GM18909 (cell line): ENCODE data around the gene PSMC3IP.

Experiments
- ATAC-seq: cut with Tn5 transposase; IDR thresholded peaks from one replicate; pipeline ENCODE4 v1.9.1; 2021; ENCODE audit warnings: mild to moderate bottlenecking; ENCODE audit not compliant: unreplicated experiment, poor library complexity

PSMC3IP gene

GRCh38 chr17:42586514-42587230 is 9.1 kb upstream of the PSMC3IP start:
- ATAC-seq = no peak

- ATAC-seq = no peak
Measured at GRCh38 chr17:42585353-42585752, 7.8 kb upstream of the PSMC3IP start.

- no peak for ATAC-seq
Measured at GRCh38 chr17:42584880-42585279, 7.4 kb upstream of the PSMC3IP start.

DNA sequence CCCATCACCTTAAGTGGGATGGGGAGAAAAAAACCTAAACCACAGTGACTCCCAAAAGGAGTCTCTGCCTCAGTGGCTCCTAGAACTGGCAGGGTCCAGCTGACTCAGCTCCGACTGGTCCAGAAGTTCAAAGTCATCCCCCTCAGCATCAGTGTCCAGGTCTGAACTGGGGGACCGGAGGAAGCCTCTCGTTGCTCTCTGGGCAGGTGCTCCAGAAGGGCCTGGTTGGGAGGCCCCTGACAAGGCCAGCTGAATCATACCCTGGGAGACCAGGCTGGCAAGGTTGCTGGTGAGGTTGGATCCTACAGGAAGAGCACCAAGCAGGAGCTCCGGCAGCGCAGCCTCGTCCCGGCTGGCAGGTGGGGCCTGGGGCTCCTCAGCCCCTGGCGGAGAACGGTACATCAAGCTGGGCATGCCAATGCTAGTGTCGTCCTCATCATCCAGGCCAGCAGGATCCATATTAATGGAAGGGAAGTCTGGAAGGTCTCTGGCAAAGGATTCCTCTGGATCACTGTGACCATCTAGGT is 4.3 kb upstream of the PSMC3IP start:
- no peak for ATAC-seq

DNA sequence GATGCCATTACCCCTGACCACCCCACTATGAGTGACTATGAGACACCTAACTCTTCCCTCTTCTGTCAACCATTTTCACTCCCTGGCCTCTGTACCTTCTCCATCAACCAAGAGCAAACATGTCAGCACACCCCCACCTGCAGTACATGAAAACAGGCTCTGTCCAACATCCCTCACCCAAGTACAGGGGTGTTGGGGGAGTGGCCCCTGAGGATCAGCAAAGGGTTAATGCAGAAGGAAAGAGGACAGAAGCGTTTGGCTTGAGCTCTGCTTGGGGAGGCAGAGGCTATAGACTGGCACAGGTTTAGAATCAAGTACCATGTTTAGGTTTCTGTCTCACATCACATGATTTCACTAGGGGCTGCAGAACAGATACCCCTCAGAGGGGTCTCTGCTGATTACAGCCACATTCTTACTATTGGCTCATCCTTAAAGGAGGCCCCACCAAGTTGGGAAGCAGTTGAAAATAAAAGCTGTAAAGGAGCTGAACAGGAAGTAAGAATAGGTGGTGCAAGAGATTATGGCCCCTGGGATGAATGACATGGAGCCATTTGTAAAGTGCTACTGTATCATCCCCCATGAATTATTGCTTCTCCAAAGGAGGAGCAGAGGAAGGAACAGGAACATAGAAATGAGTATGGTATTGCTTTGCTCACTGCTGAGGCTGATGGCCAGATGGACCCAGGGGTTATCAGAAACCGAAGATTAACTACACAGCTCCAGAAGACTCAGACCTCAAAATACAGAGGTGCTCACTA is 2.4 kb upstream of the PSMC3IP start:
- ATAC-seq = no peak

DNA sequence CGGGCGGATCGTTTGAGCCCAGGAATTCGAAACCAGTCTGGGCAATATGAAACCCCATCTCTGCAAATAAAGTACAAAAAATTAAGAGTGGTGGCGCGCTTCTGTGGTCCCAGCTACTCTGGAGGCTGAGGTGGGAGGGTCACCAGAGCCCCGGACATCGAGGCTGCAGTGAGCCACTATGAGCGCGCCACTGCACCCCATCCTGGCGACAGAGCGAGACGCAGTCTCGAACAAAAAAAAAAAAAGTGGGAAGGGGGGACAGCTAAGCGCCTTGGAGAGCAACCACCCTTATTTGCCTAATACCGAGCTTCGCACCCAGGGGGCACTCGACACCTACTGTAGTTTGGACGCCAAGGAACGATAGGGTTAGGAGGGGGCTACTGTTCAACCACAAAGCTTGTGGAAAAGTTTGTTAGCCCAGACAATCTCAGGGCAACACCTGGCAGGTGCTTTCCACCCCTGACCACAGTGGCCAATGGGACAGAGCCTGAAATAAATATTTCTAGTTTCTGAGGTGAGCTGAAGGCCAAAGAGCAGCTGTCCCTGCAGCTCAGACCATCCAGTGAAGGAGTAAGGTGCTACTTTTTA is 847 bp upstream of the PSMC3IP start:
- peak; percentile 60 for ATAC-seq

DNA sequence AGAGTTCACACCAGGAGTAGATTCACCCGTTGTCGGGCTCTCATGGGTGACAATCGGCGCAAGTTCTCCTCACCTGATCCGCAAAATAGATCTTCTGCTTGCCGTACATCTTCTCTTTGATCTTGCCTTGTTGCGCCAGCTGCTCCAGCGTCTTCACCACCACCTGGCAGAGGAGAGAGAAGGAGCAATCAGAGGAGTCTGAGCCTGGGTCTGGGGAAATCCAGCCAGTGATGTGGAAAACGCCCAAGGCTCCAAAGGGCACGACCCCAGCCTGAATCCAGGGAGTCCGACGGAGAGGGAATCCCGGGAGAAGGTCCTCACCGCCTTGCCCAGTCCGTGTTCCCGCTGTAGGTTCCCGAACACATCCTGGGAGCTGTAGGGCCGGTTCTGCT is 393 bp downstream of the PSMC3IP start:
- no peak for ATAC-seq

GRCh38 chr17:42574463-42574862 is 3.1 kb downstream of the PSMC3IP start:
- ATAC-seq = no peak

GRCh38 chr17:42573095-42573494 is 4.4 kb downstream of the PSMC3IP start:
- ATAC-seq = no peak

- no peak for ATAC-seq
Measured at GRCh38 chr17:42571435-42572225, 5.9 kb downstream of the PSMC3IP start.

DNA sequence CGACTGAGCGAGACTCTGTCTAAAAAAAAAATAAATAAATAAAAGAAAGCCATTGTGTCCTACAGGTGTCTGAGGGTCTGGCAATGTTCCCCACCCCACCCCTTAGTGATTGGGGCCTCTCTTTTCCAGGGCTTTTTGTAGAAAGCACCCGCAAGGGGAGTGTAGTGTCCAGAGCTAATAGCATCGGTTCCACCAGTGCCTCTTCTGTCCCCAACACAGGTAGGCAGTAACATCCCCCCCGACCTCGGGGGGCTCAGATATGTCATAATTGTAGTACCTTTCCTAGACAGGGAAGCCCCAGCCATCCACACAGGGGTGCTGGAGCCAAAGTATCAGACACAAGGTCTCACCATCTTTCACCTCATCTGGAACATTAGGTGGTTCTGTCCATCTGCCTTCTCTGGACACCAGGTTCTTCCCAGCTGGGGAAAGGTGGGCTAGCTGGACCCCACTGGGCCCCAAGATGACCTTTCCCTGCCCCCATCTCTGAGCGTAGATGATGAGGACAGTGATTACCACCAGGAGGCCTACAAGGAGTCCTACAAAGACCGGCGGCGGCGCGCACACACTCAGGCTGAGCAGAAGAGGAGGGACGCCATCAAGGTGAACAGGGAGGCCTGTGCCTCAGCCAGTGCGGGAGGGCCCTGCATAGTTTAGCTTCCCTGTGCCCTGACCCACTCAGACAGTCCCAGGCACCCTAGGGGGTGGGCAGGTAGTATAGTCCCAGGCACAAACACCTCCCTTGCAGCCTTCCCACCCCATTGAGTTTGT is 9.0 kb downstream of the PSMC3IP start:
- no peak for ATAC-seq

GRCh38 chr17:42566883-42567573 is 10.5 kb downstream of the PSMC3IP start, which contains the start of gene MLX:
Gene MLX, plus strand, starts transcription at chr17:42567100. Its CDS starts 25 bp downstream, at chr17:42567125.
- peak; percentile 66 for ATAC-seq

DNA sequence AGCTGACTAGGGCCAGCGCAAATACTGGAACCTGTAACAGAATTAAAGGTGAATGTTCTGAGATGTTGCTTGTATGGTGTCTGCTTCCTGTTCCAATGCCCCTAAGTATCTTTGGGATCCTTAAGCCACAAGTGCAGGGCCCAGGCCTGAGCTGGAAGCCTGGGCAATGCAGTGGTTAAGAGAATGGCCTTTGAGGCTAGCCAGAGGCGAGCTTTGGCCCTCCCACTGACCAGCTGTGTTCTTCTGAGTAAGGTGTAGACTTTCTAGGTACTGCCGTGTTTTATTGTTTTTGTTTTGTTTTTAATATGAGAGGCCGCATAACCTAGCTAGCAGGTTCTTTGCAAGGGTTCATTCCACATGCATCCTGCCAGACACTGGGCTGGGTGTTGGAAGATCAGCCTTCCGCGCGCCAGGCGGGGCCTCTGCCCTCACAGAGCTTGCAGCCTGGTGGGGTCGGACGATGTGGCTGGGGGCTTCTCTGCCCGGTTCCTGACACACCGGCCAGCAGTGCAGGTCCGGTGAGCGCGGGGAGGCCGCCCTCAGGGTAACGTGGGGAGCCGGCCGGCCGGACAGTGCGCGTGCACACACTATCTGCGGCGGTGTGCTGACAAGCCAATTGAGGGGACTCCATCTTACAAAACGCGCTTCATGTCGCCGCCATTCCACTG is 11.2 kb downstream of the PSMC3IP start:
- no peak for ATAC-seq

DNA sequence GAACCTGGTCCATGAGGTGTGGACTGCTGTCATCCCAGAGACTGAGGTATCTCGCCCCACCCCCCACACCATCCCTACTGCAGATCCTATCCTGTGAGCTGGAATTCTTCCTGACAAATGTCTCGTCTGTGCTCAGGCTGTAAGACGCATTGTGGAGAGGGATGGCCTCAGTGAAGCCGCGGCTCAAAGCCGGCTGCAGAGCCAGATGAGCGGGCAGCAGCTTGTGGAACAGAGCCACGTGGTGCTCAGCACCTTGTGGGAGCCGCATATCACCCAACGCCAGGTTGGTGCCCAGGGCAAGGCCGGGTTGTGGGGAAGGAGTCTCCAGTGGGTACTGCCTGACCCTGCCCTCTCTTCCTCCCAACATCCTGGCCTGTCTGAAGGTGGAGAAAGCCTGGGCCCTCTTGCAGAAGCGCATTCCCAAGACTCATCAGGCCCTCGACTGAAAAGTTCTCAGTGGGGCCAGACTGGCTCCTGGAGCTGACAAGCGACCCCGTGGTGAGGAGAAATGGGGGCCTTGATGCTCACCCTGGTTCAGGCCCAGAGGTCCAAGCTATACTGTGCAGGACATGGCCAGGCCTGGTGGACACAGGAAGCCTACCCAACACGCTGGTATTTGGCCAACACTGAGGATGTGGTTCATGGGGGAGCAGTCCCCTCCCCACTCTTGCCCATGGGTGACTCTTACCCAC is 11.9 kb downstream of the PSMC3IP start:
- ATAC-seq = no peak

DNA sequence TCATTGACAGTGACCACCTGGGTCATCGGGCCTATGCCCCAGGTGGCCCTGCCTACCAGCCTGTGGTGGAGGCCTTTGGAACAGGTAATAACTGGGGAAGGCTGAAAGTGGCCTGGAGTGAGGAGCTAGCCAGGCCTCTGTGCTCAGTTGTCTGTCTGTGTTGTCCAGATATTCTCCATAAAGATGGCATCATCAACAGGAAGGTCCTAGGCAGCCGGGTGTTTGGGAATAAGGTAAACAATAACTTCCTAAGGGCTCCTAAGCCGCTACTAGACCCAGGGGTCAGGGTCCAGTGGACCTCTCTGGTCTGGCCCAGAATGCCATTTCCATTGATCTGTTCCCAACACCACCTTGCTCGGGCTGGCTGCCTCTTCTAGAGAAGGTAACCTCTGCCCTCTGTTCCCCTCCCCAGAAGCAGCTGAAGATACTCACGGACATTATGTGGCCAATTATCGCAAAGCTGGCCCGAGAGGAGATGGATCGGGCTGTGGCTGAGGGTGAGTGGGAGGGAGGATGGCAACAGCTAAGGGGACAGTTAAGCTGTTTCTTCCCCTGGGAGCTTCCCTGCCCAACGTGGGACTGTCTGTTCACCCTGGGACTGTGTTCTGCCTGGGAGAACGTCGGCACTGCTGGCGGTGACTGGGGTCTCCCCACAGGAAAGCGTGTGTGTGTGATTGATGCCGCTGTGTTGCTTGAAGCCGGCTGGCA is 12.6 kb downstream of the PSMC3IP start:
- ATAC-seq = no peak

- no peak for ATAC-seq
Measured at GRCh38 chr17:42563950-42564349, 13.6 kb downstream of the PSMC3IP start.

GRCh38 chr17:42563543-42563942 is 14.0 kb downstream of the PSMC3IP start:
- no peak for ATAC-seq
